ENCODE results near the gene ADAM23. TPM values are rescaled to one million over a fixed set of nuclear protein-coding genes. Genes with fewer than 3 reads are reported as not detected.

The ADAM23 gene
- total and polyA plus RNA-seq, 2 experiments from 2014 or later, result 11.3 to 13.1 TPM

- Histone ChIP-seq H3K4me3 (no peak overlapping the region), H3K36me3 (no peaks in the 10 kb centered on the region), H3K4me1 (ENCODE audit: low read depth) (peaks cover 9% of the 10 kb centered on the region), H3K27me3 (no peaks in the 10 kb centered on the region), H3K9me3 (ENCODE audit: low read depth) (no peaks in the 10 kb centered on the region), H3K27ac (no peak overlapping the region)
- no peak for DNase-seq (ENCODE audit: low read depth in 1 of 2, low spot score in 1 of 2)
- TF ChIP-seq, protein P1, sequence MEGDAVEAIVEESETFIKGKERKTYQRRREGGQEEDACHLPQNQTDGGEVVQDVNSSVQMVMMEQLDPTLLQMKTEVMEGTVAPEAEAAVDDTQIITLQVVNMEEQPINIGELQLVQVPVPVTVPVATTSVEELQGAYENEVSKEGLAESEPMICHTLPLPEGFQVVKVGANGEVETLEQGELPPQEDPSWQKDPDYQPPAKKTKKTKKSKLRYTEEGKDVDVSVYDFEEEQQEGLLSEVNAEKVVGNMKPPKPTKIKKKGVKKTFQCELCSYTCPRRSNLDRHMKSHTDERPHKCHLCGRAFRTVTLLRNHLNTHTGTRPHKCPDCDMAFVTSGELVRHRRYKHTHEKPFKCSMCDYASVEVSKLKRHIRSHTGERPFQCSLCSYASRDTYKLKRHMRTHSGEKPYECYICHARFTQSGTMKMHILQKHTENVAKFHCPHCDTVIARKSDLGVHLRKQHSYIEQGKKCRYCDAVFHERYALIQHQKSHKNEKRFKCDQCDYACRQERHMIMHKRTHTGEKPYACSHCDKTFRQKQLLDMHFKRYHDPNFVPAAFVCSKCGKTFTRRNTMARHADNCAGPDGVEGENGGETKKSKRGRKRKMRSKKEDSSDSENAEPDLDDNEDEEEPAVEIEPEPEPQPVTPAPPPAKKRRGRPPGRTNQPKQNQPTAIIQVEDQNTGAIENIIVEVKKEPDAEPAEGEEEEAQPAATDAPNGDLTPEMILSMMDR (IDR thresholded peaks at IDR 0.05; ENCODE audit: low read depth, low read length), result no peak
Observed at GRCh38 chr2:206457188-206457634, 13.9 kb downstream of the ADAM23 start.

- H3K27me3 ChIP-seq, result no peaks in the 10 kb centered on the region
- H3K4me1 ChIP-seq (ENCODE audit: low read depth), result peaks cover 7% of the 10 kb centered on the region
- H3K9me3 ChIP-seq (ENCODE audit: low read depth), result no peaks in the 10 kb centered on the region
- H3K27ac ChIP-seq, result peak overlapping the region; percentile 52
- TF ChIP-seq, protein P1 (IDR thresholded peaks at IDR 0.05; ENCODE audit: low read depth, low read length), result no peak
- H3K36me3 ChIP-seq, result no peaks in the 10 kb centered on the region
- DNase-seq (ENCODE audit: low read depth in 1 of 2, low spot score in 1 of 2), result no peak
- H3K4me3 ChIP-seq, result no peak overlapping the region
Observed at GRCh38 chr2:206462240-206462854, 19.0 kb downstream of the ADAM23 start.

- peaks cover 7% of the 10 kb centered on the region for H3K4me1 ChIP-seq (ENCODE audit: low read depth)
- no peaks in the 10 kb centered on the region for H3K9me3 ChIP-seq (ENCODE audit: low read depth)
- no peak for DNase-seq (ENCODE audit: low read depth in 1 of 2, low spot score in 1 of 2)
- H3K27ac ChIP-seq, result no peak overlapping the region
- TF ChIP-seq, protein P1 (IDR thresholded peaks at IDR 0.05; ENCODE audit: low read depth, low read length), result no peak
- H3K27me3 ChIP-seq, result no peaks in the 10 kb centered on the region
- H3K4me3 ChIP-seq, result no peak overlapping the region
- no peaks in the 10 kb centered on the region for H3K36me3 ChIP-seq
Observed at GRCh38 chr2:206463685-206464084, 20.4 kb downstream of the ADAM23 start.

- Histone ChIP-seq H3K36me3 (no peaks in the 10 kb centered on the region), H3K27ac (no peak overlapping the region), H3K9me3 (ENCODE audit: low read depth) (no peaks in the 10 kb centered on the region), H3K4me1 (ENCODE audit: low read depth) (peaks cover 7% of the 10 kb centered on the region), H3K4me3 (no peak overlapping the region), H3K27me3 (no peaks in the 10 kb centered on the region)
- DNase-seq (ENCODE audit: low read depth in 1 of 2, low spot score in 1 of 2), result no peak
- TF ChIP-seq, protein P1 (IDR thresholded peaks at IDR 0.05; ENCODE audit: low read depth, low read length), result no peak
Observed at GRCh38 chr2:206464597-206464996, 21.3 kb downstream of the ADAM23 start.

DNA sequence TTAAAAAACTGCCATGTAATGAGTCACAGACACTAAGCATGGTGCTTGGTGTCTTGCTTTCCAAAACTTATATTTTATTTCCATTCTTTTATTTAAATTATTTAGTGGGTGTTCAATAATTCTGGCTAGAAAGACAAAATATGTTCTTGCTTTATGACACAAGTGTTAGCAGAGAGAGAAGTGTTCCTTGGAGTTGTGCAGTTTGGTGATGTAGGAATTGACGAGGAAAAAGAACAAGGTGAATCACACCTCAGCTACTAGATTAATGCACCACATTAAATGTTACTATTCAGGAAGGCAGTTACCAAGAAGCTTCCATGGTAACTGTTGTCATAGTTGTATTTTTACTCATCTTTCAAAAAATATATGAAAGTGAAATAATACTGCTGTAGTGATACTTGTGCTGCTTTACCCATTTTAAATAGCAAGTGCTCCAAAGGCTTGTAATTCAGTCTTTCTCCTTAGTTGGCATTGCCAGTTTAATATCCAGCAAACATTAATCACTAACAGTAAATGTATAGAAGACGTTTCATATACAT is 28.3 kb downstream of the ADAM23 start:
- Histone ChIP-seq H3K27me3 (no peaks in the 10 kb centered on the region), H3K4me1 (ENCODE audit: low read depth) (no peaks in the 10 kb centered on the region), H3K9me3 (ENCODE audit: low read depth) (no peaks in the 10 kb centered on the region), H3K27ac (no peak overlapping the region), H3K36me3 (no peaks in the 10 kb centered on the region), H3K4me3 (no peak overlapping the region)
- TF ChIP-seq, protein P1 (IDR thresholded peaks at IDR 0.05; ENCODE audit: low read depth, low read length), result no peak
- no peak for DNase-seq (ENCODE audit: low read depth in 1 of 2, low spot score in 1 of 2)
